ENCODE data around the gene FBXO9. TPM values are rescaled to one million over a fixed set of nuclear protein-coding genes. Genes with fewer than 3 reads are reported as not detected.

FBXO9 gene
- total RNA-seq, 1 experiment from 2014 or later = 71.0 TPM

- H3K4me2 ChIP-seq (ENCODE audit: low read length) = no peak overlapping the region
- TF ChIP-seq POLR2A (IDR thresholded peaks at IDR 0.05; ENCODE audit: borderline replicate concordance, extremely low read depth, insufficient read depth, insufficient read length) = no peak
- no peak for TF ChIP-seq ELF1 (IDR thresholded peaks at IDR 0.05; ENCODE audit: borderline replicate concordance, low read depth)
- no peak for TF ChIP-seq YY1 (IDR thresholded peaks at IDR 0.05; ENCODE audit: extremely low read depth, insufficient replicate concordance, low read depth, low read length)
- no peak for TF ChIP-seq REST (IDR thresholded peaks at IDR 0.05; ENCODE audit: low read depth)
- no peak for TF ChIP-seq TCF7L2 (IDR thresholded peaks at IDR 0.05; ENCODE audit: borderline replicate concordance, extremely low read depth, insufficient read depth, insufficient read length)
- no peak for TF ChIP-seq CBX3 (IDR thresholded peaks at IDR 0.05; ENCODE audit: low read depth)
- no peak for TF ChIP-seq CEBPB (IDR thresholded peaks at IDR 0.05; ENCODE audit: low read depth)
- TF ChIP-seq ZFX (IDR thresholded peaks at IDR 0.05) = no peak
- TF ChIP-seq ATF3 (IDR thresholded peaks at IDR 0.05) = no peak
- TF ChIP-seq EGR1 (IDR thresholded peaks at IDR 0.05; ENCODE audit: low read depth) = no peak
- TF ChIP-seq RAD21 (IDR thresholded peaks at IDR 0.05; ENCODE audit: low read depth) = no peak
- no peak for DNase-seq (ENCODE audit: low read depth, low spot score)
- H3K4me1 ChIP-seq (ENCODE audit: control insufficient read depth in 1 of 2, insufficient read depth in 2 of 2, low read length in 2 of 2) = no peaks in the 10 kb centered on the region
- H3K9me3 ChIP-seq (ENCODE audit: control insufficient read depth in 1 of 2, insufficient read depth in 1 of 2, low read depth in 1 of 2, low read length in 2 of 2) = no peaks in the 10 kb centered on the region
- H3K9me2 ChIP-seq (ENCODE audit: insufficient read depth) = no peaks in the 10 kb centered on the region
- intact Hi-C loops (cut with micrococcal nuclease) = no loop called here
- no peaks in the 10 kb centered on the region; the same call in 1 of the 2 replicates for H4K20me1 ChIP-seq (ENCODE audit: insufficient read depth)
- no peaks in the 10 kb centered on the region for H3K27me3 ChIP-seq (ENCODE audit: insufficient read depth, low read length)
- no peak for ATAC-seq
- H2AFZ ChIP-seq (ENCODE audit: low read depth, low read length, poor library complexity, severe bottlenecking) = no peak overlapping the region
- RAD21 ChIA-PET (ENCODE audit: low non-redundant PET in 1 of 2, low total read pairs in 2 of 2, uncharacterized antibody in 2 of 2, unreplicated experiment in 2 of 2) = interaction anchor here in 1 of 2 experiments (0.7 kb wide), 1 partner anchor 907 kb away, joined by 3 read pairs; no protein-coding TSS in a partner anchor
- no peak overlapping the region for H3K27ac ChIP-seq (ENCODE audit: low read depth, low read length)
- CTCF ChIA-PET = interaction anchor here (1.3 kb wide), 1 partner anchor 16 kb away, joined by 3 read pairs; the partner anchor contains the start of gene FBXO9
- no peak overlapping the region for H3K9ac ChIP-seq (ENCODE audit: low read length)
- POLR2A ChIA-PET = no interaction called here
- H3K79me2 ChIP-seq (ENCODE audit: insufficient read depth, low read length) = no peaks in the 10 kb centered on the region
- H3K4me3 ChIP-seq (replicated peaks in 1 of 2; ENCODE audit: low read depth in 1 of 2, low read length in 2 of 2) = no peak overlapping the region
- H3K36me3 ChIP-seq (ENCODE audit: control insufficient read depth in 1 of 2, insufficient read depth in 2 of 2, low read length in 2 of 2) = peaks cover 40 to 57% of the 10 kb centered on the region in 2 experiments
- BruUV-seq (replicated peaks) = no TSS peak
Observed at GRCh38 chr6:53080813-53081212, 15.6 kb downstream of the FBXO9 start.

Measured in HCT116 (cell line).